GM13976 (cell line): ENCODE data around the gene ID1.
"Not testable (repeated sequence)": the region's sequence is repeated elsewhere in the genome, so short reads cannot be mapped to it uniquely, and the experiment has no call there.

ENCODE experiments used
- DNase-seq: peaks from one replicate; pipeline ENCODE4 v3.0.0; 2012; ENCODE audit warnings: low spot score
- CTCF ChIP-seq: IDR thresholded peaks from 2 replicates; pipeline ENCODE4 v1.5.1; 2012; ENCODE audit warnings: borderline replicate concordance, mild to moderate bottlenecking; ENCODE audit not compliant: insufficient read depth; ENCODE audit errors: extremely low read depth, missing control alignments, control extremely low read depth
- in situ Hi-C: fragments of 300-500 bp; cut with MboI; formaldehyde crosslinking; loops from one replicate; pipeline ENCODE4 v1.12.0; 2022; ENCODE audit warnings: low sequenced_read_pairs, mixed read lengths, inconsistent platforms; ENCODE audit not compliant: unreplicated experiment

ID1 gene

GRCh38 chr20:31640259-31640658, 35.2 kb downstream of the ID1 start:
- TF ChIP-seq CTCF: no peak
- in situ Hi-C loops: no loop called here
- no peak for DNase-seq

- no peak for TF ChIP-seq CTCF
- DNase-seq: no peak
- in situ Hi-C loops: no loop called here
Observed at GRCh38 chr20:31641391-31641790, 36.3 kb downstream of the ID1 start.

GRCh38 chr20:31642837-31643236, 37.7 kb downstream of the ID1 start:
- in situ Hi-C loops: no loop called here
- no peak for TF ChIP-seq CTCF
- DNase-seq: no peak

- in situ Hi-C loops: no loop called here
- no peak for DNase-seq
- TF ChIP-seq CTCF: no peak
Observed at GRCh38 chr20:31643522-31643921, 38.4 kb downstream of the ID1 start.

- DNase-seq: no peak
- in situ Hi-C loops: no loop called here
- TF ChIP-seq CTCF: no peak
Observed at GRCh38 chr20:31644701-31645100, 39.6 kb downstream of the ID1 start.

- in situ Hi-C loops, DNase-seq: not testable (repeated sequence)
Observed at GRCh38 chr20:31648104-31648503, 43.0 kb downstream of the ID1 start.

GRCh38 chr20:31652917-31653396, 47.9 kb downstream of the ID1 start:
- in situ Hi-C loops: no loop called here
- no peak for TF ChIP-seq CTCF
- no peak for DNase-seq

GRCh38 chr20:31653561-31653960, 48.5 kb downstream of the ID1 start:
- TF ChIP-seq CTCF: no peak
- no peak for DNase-seq
- in situ Hi-C loops: no loop called here
